HG03378 (cell line): Measurements from ENCODE around the gene CCNE1.

Source experiments
- ATAC-seq: cut with Tn5 transposase; IDR thresholded peaks from one replicate; pipeline ENCODE4 v1.9.1; 2021; ENCODE audit warnings: mild to moderate bottlenecking, moderate library complexity; ENCODE audit not compliant: unreplicated experiment

CCNE1 gene

DNA sequence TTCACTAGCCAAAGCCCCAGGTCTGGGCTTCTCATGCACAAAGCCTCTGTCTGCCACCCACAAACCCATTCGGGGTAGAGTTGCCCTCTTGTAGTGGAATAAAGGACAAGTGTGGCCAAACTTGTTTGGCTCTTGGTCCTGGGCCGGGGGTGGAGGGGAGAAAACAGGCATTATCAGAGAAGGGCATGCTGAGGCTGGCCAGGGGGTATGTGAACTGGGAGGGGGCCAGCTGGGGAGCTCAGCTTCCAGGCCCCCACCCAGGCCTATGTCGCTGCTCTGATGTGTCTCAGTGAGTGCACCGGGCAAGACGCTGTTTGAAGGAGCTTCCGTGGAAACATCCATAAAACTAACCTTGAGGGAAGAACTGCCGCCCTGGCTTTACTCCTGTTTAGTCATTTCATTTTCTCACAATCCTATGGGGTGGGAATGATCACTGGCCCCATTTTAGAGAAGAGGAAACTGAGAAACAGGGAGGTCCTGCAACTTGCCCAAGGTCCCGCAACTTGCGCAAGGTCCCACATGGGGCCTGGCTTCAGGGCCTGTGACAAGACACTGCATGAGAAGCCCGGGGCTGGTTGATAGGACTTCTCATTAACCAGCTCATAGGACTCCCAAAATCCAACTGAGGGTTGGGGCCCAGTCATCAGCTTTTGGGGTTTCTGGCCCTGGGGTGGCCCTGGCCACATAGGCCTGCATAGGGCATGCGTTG is 30.8 kb downstream of the CCNE1 start:
- no peak for ATAC-seq

DNA sequence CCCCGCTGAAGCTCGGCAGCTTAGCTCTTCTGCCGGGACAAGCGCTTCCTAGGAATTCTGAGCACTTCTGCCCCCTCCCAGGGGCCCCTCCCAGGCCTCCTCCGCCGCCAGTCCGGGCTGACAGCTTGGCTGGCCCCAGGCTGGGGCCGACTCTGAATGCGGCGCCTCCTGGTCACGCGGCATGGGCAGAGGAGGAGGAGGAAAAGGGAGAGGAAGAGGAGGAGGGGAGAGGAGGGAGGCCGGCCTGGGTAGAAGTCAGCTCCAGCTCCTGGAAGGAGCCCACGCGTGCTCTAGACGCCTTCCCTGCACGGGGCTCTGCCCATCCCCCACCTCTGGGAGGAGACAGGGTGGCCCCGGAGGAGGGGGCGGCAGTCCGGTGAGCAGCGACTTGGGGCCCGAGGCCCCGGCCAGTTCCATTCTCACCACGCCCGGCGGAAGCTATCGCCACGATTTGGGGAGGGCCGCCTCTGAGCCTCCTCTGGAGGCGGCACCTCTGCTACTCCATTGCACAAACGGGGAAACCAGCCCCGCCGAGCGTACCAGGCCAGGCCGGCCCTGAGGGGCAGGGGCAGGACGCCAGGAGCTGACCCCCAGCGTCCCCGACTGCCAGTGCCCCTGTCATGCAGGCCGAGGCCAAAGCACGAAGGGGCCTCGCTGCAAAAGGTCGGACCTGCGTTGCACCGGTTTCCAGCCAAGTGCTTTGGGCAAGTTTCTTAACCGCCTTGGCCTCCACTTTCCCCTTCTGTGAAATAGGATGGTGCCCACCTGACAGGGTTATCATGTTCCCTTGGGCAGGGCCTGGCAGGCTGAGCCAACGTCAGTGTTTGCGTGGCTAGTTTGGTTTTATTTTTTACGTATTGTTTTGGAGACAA is 31.6 kb downstream of the CCNE1 start:
- no peak for ATAC-seq

DNA sequence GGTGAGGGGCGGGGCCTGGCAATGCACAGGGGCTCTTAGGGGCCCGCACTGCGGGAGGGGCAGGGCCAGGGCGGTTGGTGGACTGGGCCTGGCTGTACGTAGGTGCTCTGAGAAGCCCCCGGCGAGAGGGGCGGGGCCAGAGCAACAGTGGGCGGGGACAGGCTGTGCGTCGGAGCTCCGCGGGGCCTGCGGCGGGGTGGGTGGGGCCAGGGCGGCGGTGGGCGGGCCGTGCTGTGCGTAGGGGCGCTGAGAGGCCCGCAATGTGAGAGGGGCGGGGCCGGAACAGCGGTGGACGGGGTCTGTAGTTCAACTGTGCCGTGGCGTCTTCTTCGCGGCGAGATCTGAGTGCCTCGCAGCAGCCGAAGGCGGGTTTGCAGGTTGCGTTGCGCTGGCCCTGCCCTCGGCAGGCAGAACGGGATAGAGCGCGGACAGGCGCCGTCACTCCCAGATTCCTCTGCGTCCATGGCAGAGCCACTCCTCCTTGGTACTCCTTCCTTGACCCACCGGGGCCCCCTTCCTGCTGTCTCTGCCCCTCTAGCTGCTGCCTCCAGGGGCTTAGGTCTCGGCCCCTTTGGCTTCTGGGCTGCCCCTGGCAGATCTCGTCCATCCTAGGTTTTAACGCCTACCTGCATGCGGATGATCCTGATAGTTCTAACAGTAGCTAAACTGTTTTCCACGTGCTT is 33.2 kb downstream of the CCNE1 start:
- ATAC-seq = peak; percentile 63

DNA sequence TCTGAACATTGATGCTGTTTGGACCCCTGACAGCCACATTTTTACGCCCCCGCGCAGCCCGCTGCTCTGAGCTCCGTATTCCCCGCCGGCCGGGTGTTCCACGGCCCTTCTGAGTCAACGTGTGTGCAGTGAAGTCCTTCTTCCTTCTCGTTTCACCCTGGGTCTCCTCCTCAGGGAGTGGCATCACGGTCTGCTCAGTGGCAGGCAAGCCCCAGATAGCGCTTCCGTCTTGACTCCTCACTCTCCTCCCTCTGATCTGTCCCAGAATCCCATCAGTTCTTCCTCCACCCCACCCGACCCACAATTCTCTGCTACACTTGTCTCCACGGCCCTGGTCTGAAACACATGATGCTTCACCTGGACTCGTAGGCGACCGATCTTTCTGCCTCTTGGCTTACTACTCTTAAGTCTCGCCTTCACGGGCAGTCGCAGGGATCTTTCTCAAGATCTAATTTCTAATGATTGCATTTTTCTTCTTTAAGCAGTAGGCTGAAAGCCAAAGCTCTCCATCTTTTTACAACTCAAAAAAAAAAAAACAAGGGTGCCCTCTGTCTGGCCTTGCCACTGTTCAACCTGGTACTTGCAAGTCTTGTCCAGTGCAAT is 33.9 kb downstream of the CCNE1 start:
- ATAC-seq = peak; percentile 2

DNA sequence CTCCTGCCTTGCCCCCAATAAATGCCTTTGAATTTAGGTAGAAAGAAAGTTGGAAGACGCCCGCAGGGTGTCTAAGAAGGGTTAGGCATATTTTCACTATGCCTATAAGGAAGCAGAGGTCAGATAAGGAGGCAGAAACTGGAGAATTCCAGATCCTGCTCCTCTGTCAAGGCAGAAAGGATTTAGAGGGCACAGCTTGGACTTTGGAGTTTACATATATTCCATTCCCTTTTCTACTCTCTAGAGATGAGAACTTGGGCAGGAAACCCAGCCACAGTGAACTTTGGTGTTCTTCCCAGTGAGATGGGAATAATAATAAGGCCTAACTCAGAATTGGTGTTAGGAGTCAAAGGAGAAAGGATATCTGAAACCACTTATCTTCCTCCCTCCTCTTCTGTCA is 37.4 kb downstream of the CCNE1 start:
- ATAC-seq = no peak

DNA sequence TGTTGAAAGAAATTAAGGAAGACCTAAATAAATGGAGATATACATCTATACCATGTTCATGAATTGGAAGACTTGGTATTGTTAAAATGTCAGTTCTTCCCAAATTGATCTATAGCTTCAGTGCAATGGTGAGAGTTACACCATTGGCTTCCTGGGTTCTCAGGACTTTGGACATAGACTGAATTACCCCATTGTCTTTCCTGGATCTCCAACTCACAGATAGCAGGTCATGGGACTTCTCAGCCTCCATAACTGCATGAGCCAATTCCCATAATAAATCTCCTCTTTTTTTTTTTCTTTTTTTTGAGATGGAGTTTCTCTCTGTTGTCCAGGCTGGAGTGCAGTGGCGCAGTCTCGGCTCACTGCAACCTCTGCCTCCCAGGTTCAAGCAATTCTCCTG is 38.7 kb downstream of the CCNE1 start:
- ATAC-seq = no peak

DNA sequence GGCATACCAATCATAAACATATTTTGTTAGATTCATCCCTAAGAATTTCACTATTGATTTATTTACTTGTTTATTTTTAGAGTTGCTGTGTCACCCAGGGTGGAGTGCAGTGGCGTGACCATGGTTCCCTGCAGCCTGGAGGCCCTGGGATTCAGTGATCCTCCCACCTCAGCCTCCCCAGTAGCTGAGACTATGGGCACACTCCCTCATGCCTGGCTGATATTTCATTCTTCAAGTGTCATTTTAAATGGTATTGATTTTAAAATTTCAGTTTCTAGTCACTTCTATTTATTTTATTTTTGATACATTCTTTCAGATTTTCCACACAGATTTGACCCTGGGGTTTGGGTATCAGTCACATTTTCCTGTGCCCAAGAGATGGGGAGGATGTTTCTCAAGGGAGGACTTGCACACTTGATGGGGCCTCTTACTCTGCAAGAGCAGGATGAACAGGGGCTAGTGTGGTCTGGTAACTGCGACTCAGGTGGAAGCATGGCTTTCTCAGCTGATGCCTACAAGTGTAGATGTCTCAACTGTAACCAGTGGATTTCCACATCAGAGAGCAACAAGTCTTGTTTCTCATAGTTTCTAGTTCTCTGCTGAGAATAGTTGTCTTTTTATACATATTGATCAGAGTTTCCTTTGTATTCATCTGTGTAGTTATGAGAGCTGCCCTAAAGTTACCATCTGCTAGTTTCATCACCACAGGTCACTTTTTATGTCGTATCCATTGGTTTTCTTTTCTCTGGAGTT is 40.2 kb downstream of the CCNE1 start:
- peak; percentile 83 for ATAC-seq

DNA sequence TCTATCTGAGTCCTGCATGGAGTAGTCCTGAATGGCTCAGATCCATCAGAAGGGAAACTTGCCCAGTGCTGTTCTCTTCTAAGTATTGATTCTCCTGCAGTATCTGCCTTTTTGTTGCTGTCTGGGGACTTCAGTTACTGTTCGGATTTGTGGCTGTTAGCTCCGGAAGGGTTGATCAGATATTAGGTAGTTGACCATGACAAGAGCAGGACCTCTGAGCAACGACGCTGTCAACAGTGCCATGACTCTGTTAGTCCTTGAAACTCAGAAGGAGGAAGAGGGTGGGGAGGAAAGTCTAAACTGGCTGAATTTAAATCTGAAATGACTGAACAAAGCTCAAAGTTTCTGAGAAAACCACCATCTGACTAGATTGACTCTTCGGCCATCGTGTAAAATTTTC is 42.2 kb downstream of the CCNE1 start:
- no peak for ATAC-seq

DNA sequence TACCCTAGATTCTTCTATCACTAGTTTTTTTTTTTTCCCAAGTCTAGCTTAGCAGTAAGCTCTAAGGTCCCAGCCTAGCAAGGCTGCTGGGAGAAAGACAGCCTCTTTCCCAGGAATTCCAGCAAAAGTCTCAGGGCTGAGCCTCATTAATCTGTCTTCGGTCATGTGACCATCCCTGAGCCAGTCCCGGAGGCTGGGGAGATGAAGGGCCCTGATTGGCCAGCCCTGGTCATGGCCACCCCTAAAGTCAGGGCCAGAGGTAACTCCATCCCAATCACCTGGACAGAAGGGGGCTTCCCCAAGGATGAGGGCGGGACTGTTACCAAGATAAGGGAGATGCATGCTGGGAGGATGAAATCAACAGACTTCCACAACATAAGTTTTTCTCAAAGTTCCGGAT is 43.3 kb downstream of the CCNE1 start:
- ATAC-seq = no peak

DNA sequence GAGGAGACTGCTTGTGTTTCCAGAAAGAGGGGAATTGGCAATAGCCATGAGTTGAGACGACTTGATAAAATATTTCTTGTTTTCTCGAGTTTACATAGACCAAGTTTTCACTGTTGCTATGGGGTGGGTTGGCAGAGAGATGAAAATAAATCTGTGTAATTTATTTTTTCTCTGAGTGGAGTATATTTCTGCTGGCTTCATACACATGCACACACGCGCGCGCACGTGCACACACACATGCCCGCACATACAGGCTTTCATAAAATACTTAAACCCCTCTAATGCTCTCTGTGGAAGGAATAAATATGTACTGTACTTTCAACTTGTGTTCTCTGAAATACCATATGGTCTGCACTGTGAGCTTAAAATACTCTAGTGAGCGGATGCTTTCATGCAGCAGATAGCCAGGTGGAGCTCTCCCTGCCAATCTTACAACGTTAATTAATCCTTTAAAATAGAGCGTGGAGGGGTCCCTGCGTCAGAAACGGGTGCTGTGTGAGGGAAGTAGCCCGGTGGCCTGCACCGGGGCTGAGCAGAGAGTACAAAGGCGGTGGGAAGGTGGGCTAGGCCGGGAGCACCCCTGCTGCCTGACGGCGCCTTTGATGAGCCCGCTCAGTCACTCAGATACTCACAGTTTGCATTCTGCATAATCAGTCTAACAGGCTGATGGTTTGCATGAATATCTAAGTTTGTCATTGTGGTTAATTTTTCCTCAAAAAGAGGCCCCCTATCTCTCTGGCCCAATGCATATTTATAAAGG is 44.1 kb downstream of the CCNE1 start:
- ATAC-seq = no peak

DNA sequence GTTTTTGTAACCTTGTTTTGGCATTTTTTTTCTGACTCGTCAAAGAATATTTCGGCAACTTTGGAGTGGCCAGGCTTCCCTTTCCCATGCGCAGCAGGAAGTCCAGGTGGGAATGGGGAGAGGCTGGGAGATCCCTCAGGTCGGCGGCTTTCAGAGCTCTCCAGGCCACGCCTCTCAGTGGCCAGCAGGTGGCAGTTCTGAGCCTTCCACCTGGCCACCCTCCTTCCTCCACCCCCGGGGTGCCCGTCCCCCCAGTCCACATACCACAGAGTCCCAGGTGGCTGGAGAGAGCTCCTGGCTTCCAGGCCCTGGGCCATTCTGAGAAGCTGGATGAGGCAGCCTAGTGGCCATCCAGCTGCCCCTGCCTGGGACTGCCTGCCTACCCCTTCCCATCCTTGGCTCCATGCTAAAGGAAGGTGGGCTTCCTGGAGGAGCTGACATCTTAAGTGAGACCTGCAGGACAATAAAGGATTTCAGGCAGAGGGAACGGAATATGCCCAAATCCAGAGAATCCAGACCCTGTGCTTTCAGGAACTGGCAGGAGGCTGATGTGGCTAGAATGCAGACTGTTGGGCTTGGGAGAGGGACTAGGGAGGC is 46.3 kb downstream of the CCNE1 start:
- ATAC-seq = no peak

DNA sequence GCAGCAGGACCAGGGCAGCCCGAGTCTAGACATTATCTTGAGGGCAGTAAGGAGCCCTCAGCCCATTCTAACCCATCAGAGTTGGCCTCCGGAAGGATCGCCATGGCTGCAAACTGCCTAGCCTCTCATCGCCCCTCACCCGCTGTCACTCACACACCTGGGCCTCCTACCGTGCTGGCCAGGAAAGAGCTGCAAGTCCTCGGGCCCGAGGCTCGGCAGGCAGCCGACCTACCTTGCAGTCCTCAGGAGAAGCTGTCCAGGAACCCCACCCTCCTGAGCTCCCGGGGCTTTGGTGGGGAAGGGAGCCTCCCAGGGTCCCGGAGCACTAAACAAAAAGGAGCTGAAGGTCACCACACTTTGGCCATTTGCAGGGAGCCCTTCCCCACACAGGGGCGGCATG is 46.8 kb downstream of the CCNE1 start:
- no peak for ATAC-seq

DNA sequence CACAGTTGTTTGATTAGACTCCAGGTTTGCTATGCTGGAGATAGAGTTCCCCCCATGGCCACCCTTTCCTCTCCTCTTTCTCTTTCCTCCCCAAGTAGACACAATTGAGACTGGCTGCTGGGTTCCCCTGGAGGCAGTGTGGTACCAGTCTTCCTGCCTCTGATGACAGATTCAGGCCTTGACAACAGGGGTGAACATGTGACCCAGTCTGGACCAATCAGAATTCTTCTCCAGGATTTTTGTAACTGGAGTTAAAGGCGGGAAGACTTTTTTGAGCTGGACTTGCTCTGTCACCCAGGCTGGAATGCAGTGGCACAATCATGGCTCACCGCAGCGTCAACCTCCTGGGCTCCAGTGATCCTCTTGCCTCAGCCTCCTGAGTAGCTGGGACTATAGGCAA is 48.7 kb downstream of the CCNE1 start:
- ATAC-seq = no peak

DNA sequence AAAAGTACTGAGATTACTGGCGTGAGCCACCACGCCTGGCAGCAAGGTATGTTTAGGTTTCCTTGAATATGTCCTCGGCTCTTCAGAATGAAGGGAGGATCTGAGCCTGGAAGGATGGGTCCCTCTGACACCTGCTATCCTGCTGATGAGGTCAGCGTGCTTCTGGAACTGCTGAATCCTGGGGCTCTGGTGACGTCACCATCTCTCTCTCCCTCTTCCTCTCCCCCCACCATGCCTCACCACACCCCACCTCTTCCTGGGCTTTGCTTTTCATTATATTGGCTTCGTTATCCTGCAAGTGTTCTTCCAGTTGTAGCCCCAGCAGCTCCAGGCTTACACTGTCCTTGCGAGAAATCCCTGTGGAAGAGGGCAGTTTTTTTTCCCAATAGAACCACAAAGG is 49.8 kb downstream of the CCNE1 start:
- no peak for ATAC-seq

DNA sequence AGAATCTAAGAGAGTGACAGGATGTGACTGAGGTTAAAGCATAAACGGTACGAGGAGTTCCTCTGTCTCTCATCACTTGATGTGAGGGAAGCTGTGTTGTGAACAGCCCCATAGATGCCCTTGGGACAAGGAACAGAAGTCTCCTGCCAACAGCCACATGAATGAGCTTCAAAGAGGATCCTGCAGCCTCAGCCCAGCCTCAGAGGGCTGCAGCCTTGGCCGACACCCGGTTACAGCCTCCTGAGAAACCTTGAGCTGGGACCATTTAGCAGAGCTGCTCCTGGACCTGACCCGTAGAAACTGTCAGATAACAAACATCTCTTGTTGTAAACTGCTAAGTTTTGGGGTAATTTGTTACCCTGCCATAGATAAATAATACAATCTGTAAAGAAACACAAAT is 54.2 kb downstream of the CCNE1 start:
- ATAC-seq = no peak

DNA sequence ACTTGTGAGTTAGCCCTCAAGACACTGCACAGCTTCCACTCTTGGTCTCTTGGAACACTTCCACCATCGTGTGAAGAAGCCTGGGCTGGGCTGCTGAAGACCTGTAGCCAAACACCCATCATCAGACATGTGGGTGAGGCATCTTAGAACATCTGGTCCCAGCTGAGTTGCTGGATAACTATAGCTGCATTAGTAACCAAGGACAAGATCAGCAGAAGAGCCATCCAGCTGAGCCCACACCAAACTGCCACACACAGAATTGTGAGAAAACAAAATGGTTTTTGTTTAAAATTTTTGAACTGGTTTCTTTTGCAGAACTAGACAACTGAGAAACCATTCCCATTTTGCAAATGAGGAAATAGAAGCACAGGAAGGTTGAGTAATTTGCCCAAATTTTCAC is 56.2 kb downstream of the CCNE1 start:
- no peak for ATAC-seq

DNA sequence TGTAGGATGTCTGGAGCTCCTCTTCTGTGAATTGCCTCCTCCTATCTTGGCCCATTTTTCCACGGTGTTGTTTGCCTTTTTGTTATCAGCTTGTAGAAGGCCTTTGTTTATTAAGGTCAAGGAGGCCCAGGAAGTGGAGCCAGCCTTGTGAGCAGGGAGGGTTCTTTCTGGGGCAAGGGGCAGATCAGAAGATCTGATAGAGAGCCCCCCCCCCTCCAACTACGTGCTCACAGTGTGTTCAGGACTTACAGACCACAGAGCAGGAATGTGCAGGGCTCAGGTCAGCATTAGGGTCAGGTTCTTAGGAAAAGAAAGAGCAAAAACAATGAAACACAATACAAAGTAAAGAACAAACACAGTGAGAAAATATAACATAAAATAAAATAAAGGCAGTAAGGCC is 59.4 kb downstream of the CCNE1 start:
- ATAC-seq = no peak

DNA sequence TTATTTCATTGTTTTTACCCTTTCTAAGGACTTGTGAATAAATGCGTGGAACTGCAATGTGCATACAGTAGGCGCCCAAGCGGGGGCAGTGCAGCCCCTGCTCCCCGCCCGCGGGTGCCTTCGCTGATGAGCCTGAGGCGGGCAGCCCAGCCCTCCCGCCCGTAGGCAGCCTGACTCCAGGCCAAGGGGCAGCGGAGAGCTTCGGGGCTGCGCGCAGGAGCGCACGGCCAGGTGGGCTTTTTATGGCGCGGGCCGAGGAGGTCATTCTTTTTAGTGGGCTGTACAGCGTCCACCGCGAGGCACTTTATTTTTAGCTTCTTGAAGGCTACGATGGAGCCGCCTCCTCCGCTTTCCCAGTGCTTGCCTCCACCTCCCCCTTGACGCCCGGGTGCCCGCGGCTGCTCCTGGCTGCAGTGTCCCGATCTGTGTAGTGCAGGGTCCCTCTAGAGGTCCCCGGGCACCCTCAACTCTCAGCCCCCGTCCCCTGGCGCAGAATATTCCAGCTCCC is 60.5 kb downstream of the CCNE1 start:
- ATAC-seq = no peak

DNA sequence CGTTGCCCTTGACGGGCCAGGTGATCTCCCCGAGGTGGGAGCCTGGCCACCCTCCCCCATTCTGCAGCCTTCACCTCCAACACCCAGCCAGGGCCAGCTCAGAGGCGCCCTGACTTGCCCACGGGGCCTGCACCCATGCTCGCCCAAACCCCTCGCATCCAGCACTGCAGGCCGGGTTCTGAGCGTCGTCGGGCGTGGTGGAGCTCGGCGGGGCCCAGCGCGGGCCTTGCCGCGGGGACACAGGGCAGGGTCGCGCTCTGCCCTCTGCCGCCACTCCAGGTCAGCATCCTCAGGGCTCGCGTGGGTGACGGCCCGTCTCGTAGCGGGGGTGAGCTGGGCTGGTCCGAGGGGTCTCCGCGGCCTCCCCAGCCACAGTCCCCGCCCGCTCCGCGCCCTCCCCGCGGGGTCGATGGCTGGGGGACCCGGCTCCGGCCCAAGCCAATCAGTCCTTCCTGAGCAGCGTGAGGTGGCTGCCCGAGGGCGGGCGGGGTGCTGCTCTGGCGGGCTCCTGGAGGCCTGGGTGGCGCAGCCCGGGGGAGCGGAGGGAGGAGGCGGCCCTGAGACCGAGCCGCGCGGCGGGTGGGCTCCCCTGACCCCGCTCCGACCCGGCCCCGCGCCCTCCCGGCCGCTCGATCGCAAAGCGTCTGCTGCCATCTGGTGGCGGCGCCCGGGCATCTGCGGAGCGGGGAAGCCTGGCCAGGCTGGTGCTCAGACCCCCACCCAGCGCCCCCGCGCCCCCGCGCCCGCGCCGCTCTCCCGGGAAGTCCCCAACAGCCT is 61.4 kb downstream of the CCNE1 start:
- ATAC-seq = no peak
